NCI-H1436 treated with DMSO at 0.1 percent for 48 hours (cell line): ENCODE data around the gene IQSEC1.

ENCODE experiments used
- DNase-seq: peaks from one replicate; lab custom pipeline; 2025; lab: John Stamatoyannopoulos, UW

IQSEC1 gene

GRCh38 chr3:12967606-12968351 is 105.5 kb downstream of the IQSEC1 start:
- no peak for DNase-seq

DNA sequence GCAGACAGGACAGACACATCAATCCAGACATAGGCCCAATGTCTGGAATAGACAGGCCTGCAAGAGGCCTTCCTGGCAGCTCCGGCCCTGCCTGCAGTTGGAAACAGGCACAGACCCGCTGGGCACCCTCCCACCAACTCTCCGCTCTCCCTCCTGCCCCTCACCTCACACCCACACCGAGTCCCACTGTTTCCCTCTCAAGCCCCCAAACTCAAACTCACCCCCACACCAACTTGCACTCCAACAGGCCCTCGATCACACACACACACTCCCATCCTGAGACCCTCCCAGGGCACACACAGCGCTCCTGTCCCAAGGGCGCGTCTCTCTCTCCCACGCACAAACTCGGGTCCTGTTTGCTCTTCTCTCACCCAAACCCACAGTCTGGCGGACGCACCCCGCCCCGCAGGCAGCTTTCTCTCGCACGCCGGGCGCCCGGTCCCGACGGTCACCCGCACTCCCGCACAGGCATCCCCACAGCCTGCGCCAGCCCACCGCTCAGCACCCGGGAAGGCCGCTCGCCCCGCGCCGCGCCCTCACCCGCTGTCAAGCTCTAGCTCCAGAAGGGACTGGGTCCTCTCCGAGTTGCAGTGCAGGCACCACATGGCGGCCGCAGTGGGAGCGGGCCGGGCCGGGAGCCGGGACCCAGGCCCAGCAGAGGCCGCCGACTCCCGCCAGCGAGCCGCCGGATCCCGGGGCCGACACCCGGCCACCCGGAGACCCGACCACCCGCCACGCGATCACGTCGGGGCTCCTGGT is 106.2 kb downstream of the IQSEC1 start:
- DNase-seq: no peak

- DNase-seq: no peak
These were observed 107.0 kb downstream of the IQSEC1 start for GRCh38 chr3:12965999-12966846.

DNA sequence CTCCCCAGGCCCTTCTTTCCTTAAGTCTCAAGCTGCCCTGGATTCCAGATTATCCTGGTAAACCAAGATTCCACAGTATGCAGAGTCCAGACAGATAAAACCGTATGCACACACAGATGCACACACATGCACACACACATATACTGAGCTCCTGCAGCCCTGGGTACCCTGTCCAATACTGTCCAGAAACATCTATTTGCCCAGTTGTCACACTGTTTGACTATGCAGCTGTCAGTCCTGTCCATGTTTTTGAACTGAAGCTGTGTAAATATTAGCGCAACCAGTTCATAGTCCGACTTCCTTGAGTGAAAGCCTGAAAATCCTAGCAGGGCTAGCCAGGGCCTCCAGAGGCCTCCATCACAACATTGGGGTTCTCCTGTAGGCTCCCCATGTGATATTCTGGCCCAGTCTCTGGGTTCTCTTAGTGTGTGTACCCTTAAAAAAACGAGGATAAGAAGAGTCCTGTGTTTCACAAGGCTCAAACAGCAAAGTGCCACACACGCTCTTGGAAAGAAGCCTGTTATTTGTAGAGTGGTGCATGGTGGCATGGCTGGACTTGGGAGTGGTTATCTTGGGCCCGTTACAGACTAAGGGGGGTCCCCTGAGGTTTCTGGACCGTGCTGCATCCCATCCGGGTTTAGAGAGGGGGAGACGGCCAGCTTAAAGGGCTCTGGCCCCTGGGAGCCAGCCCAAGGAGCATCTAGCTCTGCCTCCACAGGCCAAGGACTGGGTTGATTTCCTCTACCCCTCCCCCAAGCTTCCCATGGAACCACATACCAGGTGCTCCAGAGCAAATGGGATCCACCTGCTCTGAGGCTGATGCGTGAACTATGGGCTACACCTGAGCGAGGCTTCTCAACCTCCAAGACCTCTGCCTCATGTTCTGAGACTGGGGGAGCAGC is 108.3 kb downstream of the IQSEC1 start:
- no peak for DNase-seq

GRCh38 chr3:12963922-12964701 is 109.1 kb downstream of the IQSEC1 start:
- no peak for DNase-seq

DNA sequence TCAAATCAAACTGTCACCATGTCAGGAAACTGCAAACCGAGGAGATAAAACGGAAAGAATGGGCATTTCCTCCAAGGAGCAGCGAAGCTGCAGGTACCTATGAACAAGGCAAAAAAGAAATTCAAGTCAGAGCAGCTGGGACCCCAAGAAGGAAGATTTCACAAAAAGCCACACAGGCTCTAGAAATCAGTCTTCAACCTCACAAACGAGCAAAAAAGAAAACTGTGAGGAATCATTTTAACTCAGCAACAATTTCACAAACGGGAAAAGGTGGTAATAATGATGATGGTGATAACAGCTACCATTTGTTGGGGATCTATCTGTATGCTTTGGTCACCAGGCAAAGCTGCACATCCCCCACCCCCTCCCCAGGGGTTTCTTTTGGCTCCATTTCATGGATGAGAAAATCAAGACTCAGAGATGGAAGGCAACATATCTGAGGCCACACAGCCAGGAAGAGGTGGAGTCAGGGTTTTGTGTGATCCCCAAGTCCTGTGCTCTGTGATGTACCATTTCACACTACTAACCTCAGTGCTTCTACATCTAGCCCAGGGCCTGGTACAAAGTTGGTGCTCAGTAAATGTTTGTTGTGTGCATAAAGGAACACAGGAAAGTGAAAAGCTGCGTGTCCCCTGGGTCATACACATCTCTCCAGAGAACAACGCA is 109.9 kb downstream of the IQSEC1 start:
- no peak for DNase-seq

GRCh38 chr3:12962292-12962691 is 110.9 kb downstream of the IQSEC1 start:
- no peak for DNase-seq

- DNase-seq: no peak
These were observed 111.6 kb downstream of the IQSEC1 start for GRCh38 chr3:12961697-12962036.

DNA sequence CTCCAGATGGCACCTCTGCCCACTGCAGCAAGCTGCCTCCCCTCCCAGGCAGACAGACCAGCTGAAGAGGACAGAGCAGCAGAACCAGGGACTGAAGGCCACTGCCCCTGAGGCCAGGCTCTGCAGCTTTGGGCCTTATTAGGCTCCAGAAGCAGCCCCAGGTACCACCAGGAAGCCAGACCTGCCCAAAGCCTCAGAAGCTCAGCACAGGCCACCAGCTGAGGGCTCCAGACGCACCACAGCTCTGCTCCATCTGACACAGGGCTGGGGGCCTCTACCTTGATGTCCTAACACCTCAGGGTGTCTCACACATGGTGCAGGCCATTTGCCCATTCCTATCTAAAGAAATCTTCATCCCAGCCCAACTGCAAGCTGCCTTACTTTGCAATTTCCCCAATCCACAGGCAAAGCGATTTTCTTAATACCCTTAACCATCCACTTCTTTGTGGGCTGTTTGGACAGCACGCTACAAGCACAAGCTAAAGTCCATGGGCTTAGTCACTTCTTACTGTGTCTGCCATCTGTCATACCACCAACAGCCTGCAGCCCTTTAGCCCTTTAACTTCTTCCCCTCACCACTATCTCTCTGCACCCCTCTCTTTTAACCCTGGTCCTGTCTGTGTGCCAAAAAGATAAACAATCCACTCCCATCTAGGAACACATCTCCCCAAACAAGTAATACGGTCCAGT is 112.1 kb downstream of the IQSEC1 start:
- no peak for DNase-seq

GRCh38 chr3:12960497-12960896 is 112.7 kb downstream of the IQSEC1 start:
- no peak for DNase-seq

GRCh38 chr3:12959838-12960378 is 113.3 kb downstream of the IQSEC1 start:
- no peak for DNase-seq

GRCh38 chr3:12959410-12959809 is 113.8 kb downstream of the IQSEC1 start:
- no peak for DNase-seq

DNA sequence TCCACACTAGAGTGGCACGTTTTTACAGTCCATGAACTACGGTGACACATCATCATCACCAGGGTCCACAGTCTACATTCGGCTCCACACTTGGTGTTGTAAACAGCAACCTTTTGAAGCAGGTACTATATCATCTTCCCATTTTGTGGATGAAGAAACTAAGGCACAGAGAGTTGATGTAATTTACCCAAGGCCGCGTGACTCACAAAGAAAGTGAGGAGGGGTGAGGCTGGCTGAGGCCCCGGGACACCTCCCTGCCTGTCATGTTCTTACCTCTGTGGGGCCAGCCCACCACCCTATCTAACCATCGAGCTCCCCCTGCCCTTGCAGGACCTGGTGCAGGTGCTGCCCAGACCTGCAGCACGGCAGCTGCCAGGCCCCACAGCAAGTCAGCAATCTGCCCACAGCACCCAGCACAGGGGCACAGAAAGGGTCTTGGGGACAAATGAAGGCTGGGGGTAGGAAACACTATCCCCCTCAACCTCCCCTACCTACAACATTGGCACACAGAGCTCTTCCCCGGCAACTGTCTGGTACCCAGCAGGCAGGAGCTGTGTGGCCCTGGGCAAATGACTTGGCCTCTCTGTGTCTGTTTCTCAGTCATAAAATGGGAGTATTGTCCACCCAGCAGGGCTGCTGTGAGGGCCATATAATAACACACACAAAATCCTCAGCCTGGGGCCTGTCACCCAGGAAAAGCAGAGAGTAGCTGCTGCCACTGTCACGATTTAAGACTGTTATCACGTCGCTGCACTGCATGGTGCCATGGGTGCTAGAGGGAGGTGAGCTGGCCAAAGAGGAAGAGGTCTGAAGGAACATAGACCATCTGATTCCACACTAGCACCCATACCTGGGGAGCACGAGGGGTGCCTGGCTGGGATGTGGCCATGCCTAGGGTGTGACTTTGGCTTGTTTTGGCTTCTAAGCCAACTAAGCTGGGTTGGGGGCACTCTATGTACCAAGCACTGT is 115.1 kb downstream of the IQSEC1 start:
- no peak for DNase-seq

DNA sequence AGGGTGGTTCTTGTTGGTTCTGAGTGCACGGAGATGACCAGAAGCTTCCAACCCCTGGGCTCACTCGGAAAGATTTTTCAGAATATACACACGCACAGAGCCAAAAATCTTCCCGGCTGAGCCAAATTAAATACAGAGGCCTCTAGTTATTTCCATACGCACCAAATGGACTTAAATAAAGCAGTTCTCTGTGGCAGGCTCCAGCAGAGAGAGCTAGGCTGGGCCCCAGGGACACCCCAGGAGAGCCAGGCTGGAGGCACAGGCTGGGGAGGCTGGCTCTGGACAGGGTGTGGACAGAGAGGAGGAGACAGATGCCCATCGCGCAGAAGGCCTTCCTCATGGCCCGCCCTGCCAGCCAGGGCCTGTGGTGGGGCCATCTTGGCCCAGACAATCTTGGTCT is 115.9 kb downstream of the IQSEC1 start:
- DNase-seq: no peak

DNA sequence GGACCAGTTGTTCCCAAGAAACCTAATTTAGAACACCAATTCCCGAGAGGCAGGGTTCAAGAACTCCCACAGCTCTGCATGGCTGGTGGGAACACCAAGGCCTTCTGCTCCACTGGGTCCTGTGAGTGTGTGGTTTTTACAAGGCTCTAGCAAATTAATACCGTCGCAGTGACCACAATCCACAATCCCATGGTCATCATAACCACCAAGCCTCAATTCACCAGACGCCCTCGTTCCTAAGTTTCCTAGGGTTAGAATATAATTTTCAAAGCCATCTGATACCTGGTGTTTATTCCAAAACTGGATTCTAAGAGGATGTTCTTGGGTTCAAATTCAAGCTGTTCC is 116.9 kb downstream of the IQSEC1 start:
- DNase-seq: no peak

GRCh38 chr3:12955651-12956315 is 117.4 kb downstream of the IQSEC1 start:
- DNase-seq: no peak

DNA sequence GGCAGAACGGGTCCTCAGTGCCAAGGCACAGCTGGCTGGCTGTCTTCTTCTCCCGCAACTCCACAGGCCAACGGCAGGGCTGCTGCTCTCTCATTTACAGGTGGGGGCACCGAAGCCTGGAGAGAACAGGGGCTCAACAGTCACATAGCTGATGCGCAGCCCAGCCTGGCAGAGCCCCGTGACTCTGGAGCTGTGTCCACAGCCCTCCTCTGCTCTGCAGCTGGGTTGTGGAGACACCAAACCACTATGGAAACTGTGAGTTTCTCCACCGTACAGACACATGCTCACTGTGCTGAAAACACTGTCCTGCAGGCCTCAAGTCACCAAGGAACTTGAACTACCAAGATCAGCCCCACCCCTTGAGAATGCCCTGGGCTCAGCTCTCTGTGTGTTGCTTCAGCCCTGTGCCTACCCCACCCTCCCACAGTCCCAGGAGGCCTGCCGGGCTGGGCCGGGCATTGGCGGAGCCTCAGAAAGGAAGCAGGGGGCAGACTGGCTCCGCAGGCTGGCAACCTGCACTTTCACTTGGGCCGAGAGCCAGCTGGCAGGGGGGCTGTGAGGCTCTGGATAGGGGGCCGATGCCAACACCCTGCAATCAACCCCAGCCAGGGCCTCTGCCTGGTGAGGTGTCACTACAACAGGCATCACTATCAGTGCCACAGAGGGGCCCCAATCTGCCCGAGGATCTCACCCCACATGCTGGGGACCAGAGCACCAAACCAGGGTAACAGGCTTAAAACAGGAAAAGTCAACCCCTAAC is 118.2 kb downstream of the IQSEC1 start:
- no peak for DNase-seq
